Prostate gland (tissue), 2 donors: ENCODE results near the gene HMHB1.

Experiments used
- CTCF ChIP-seq, 4 experiments: fragments of 200-600 bp in 2 of 4; fragments of 450-650 bp in 2 of 4; sonication (generic) in 2 of 4; IDR thresholded peaks; 1 replicate in 3 of 4; 2 replicates in 1 of 4; pipeline ENCODE4 v1.5.1; 2016 to 2019; ENCODE audit warnings: antibody characterized with exemption in 4 of 4, mild to moderate bottlenecking in 2 of 4, moderate library complexity in 2 of 4
- POLR2A ChIP-seq: fragments of 450-650 bp; IDR thresholded peaks from one replicate; pipeline ENCODE4 v1.6.1; 2016; ENCODE audit warnings: antibody characterized with exemption, mild to moderate bottlenecking

GRCh38 chr5:143851383-143851782, 39.4 kb downstream of the HMHB1 start:
- no peak for TF ChIP-seq CTCF (IDR thresholded peaks at IDR 0.05)
- TF ChIP-seq POLR2A = no peak
